Fibroblast of skin of right biceps (primary cell): ENCODE data around the gene KCNJ1.
A peak's percentile ranks its signal among the peaks of the same experiment; 100 is the strongest.

ENCODE experiments used
- DNase-seq: peaks from one replicate; pipeline ENCODE4 v3.0.0-alpha.2; 2013

Gene KCNJ1

GRCh38 chr11:128846985-128847384 is 20.1 kb downstream of the KCNJ1 start:
- DNase-seq = no peak

GRCh38 chr11:128845334-128845780 is 21.7 kb downstream of the KCNJ1 start:
- DNase-seq = no peak

- DNase-seq = no peak
These were observed 23.8 kb downstream of the KCNJ1 start for GRCh38 chr11:128843198-128843785.

GRCh38 chr11:128841461-128842072 is 25.5 kb downstream of the KCNJ1 start:
- no peak for DNase-seq

- DNase-seq = no peak
These were observed 26.3 kb downstream of the KCNJ1 start for GRCh38 chr11:128840783-128841182.

- DNase-seq = no peak
These were observed 27.0 kb downstream of the KCNJ1 start for GRCh38 chr11:128840137-128840536.

GRCh38 chr11:128839081-128839480 is 28.0 kb downstream of the KCNJ1 start:
- no peak for DNase-seq

- no peak for DNase-seq
These were observed 29.5 kb downstream of the KCNJ1 start for GRCh38 chr11:128837627-128838026.

- DNase-seq = peak; percentile 59
These were observed 31.2 kb downstream of the KCNJ1 start for GRCh38 chr11:128835741-128836430.

- no peak for DNase-seq
These were observed 32.9 kb downstream of the KCNJ1 start for GRCh38 chr11:128834157-128834556.

GRCh38 chr11:128832121-128832497 is 35.0 kb downstream of the KCNJ1 start:
- no peak for DNase-seq

GRCh38 chr11:128831174-128832120 is 35.6 kb downstream of the KCNJ1 start:
- DNase-seq = peak; percentile 80

GRCh38 chr11:128830290-128831173 is 36.6 kb downstream of the KCNJ1 start:
- DNase-seq = no peak

GRCh38 chr11:128828350-128828749 is 38.7 kb downstream of the KCNJ1 start:
- DNase-seq = peak; percentile 19

- DNase-seq = no peak
These were observed 39.8 kb downstream of the KCNJ1 start for GRCh38 chr11:128827191-128827893.

- no peak for DNase-seq
These were observed 41.9 kb downstream of the KCNJ1 start for GRCh38 chr11:128825050-128825784.

- DNase-seq = no peak
These were observed 42.7 kb downstream of the KCNJ1 start for GRCh38 chr11:128824191-128825049.

GRCh38 chr11:128823753-128824152 is 43.3 kb downstream of the KCNJ1 start:
- no peak for DNase-seq

GRCh38 chr11:128822130-128822529 is 45.0 kb downstream of the KCNJ1 start:
- no peak for DNase-seq

GRCh38 chr11:128821556-128821955 is 45.5 kb downstream of the KCNJ1 start:
- DNase-seq = no peak
